SHP77 treated with DMSO at 0.1 percent for 48 hours (cell line): ENCODE results near the gene RFNG.

Experiments used
- DNase-seq: peaks from one replicate; lab custom pipeline; 2025; lab: John Stamatoyannopoulos, UW

The RFNG gene

GRCh38 chr17:82025401-82026107, 26.1 kb downstream of the RFNG start:
- DNase-seq: no peak

GRCh38 chr17:82024859-82025258, 26.8 kb downstream of the RFNG start:
- DNase-seq: no peak

- DNase-seq: no peak
Measured at GRCh38 chr17:82023447-82024241, 28.0 kb downstream of the RFNG start.

GRCh38 chr17:82022981-82023446, 28.6 kb downstream of the RFNG start, which contains the start of gene LRRC45:
TSS of gene LRRC45 (plus strand) at chr17:82023305. CDS start at chr17:82023644, 339 bp downstream.
- peak; percentile 99 for DNase-seq

- DNase-seq: no peak
Measured at GRCh38 chr17:82022310-82022980, 29.2 kb downstream of the RFNG start, which contains the start of gene CENPX. TSS of gene CENPX (minus strand) at chr17:82022878. CDS start at chr17:82022861, 17 bp downstream.

GRCh38 chr17:82021900-82022309, 29.7 kb downstream of the RFNG start:
- DNase-seq: no peak

- peak; percentile 50 for DNase-seq
Measured at GRCh38 chr17:82021107-82021899, 30.3 kb downstream of the RFNG start.

- no peak for DNase-seq
Measured at GRCh38 chr17:82020572-82021106, 31.0 kb downstream of the RFNG start.

- DNase-seq: peak; percentile 33
Measured at GRCh38 chr17:82019690-82020571, 31.7 kb downstream of the RFNG start.

GRCh38 chr17:82018989-82019689, 32.5 kb downstream of the RFNG start:
- no peak for DNase-seq

- peak; percentile 82 for DNase-seq
Measured at GRCh38 chr17:82018152-82018988, 33.2 kb downstream of the RFNG start.

GRCh38 chr17:82017612-82018151, 33.9 kb downstream of the RFNG start:
- DNase-seq: no peak

GRCh38 chr17:82016875-82017459, 34.6 kb downstream of the RFNG start:
- DNase-seq: no peak

GRCh38 chr17:82016061-82016874, 35.3 kb downstream of the RFNG start:
- no peak for DNase-seq

- DNase-seq: no peak
Measured at GRCh38 chr17:82015311-82015971, 36.2 kb downstream of the RFNG start.

GRCh38 chr17:82014971-82015310, 36.7 kb downstream of the RFNG start:
- DNase-seq: no peak

GRCh38 chr17:82014432-82014831, 37.2 kb downstream of the RFNG start:
- no peak for DNase-seq
